Right forelimb (tissue), 1 donor: ENCODE measurements around the gene RNF44.

Source experiments
- DNase-seq: peaks from one replicate; pipeline ENCODE4 v3.0.0-alpha.2; 2018

The RNF44 gene

GRCh38 chr5:176536902-176537553 is at the start of gene RNF44:
RNF44 (minus strand) TSS chr5:176537402; CDS start chr5:176532472, 4,930 bp downstream.
- DNase-seq: peak; percentile 99

- DNase-seq: no peak
These were observed 45.9 kb upstream of the RNF44 start for GRCh38 chr5:176583076-176583475.

GRCh38 chr5:176581361-176581760 is 44.2 kb upstream of the RNF44 start:
- DNase-seq: no peak

GRCh38 chr5:176579323-176579722 is 42.1 kb upstream of the RNF44 start:
- no peak for DNase-seq

- no peak for DNase-seq
These were observed 41.2 kb upstream of the RNF44 start for GRCh38 chr5:176578391-176578808.

GRCh38 chr5:176577312-176578176 is 40.3 kb upstream of the RNF44 start:
- no peak for DNase-seq

GRCh38 chr5:176575488-176576422 is 38.6 kb upstream of the RNF44 start:
- DNase-seq: no peak

GRCh38 chr5:176575066-176575465 is 37.9 kb upstream of the RNF44 start:
- DNase-seq: no peak

- DNase-seq: no peak
These were observed 37.0 kb upstream of the RNF44 start for GRCh38 chr5:176574297-176574591.

- DNase-seq: peak; percentile 65
These were observed 36.5 kb upstream of the RNF44 start for GRCh38 chr5:176573564-176574296.

- DNase-seq: no peak
These were observed 32.8 kb upstream of the RNF44 start for GRCh38 chr5:176570044-176570443.

GRCh38 chr5:176568657-176569056 is 31.5 kb upstream of the RNF44 start:
- no peak for DNase-seq

GRCh38 chr5:176565760-176566288 is 28.6 kb upstream of the RNF44 start:
- no peak for DNase-seq

- no peak for DNase-seq
These were observed 26.8 kb upstream of the RNF44 start for GRCh38 chr5:176564002-176564401.

GRCh38 chr5:176562189-176562588 is 25.0 kb upstream of the RNF44 start:
- no peak for DNase-seq

GRCh38 chr5:176561259-176561658 is 24.1 kb upstream of the RNF44 start:
- DNase-seq: no peak

- DNase-seq: no peak
These were observed 23.2 kb upstream of the RNF44 start for GRCh38 chr5:176560364-176560763.

- DNase-seq: no peak
These were observed 22.5 kb upstream of the RNF44 start for GRCh38 chr5:176559683-176560082.

- DNase-seq: no peak
These were observed 20.6 kb upstream of the RNF44 start for GRCh38 chr5:176557846-176558245.

GRCh38 chr5:176553260-176554085 is 16.3 kb upstream of the RNF44 start:
- no peak for DNase-seq

- DNase-seq: no peak
These were observed 15.2 kb upstream of the RNF44 start for GRCh38 chr5:176552332-176552869.
